H9 (cell line): Measurements from ENCODE around the gene HBG2. TPM values are rescaled to one million over a fixed set of nuclear protein-coding genes. Genes with fewer than 3 reads are reported as not detected.

Experiments
- DNase-seq: peaks from one replicate; pipeline ENCODE4 v3.0.0-alpha.2; 2017
- H2AFZ ChIP-seq: one replicate; pipeline ENCODE4 v1.6.1; 2013; ENCODE audit warnings: mild to moderate bottlenecking, low read length, control low read depth, moderate library complexity
- H2AK5ac ChIP-seq: 2 replicates; pipeline ENCODE4 v1.6.1; 2013; ENCODE audit warnings: low read length, control low read depth, mixed read lengths; ENCODE audit not compliant: insufficient read length
- H2BK120ac ChIP-seq: one replicate; pipeline ENCODE4 v1.6.1; 2013; ENCODE audit warnings: low read depth, mild to moderate bottlenecking, low read length, control low read depth, inconsistent platforms; ENCODE audit not compliant: poor library complexity, severe bottlenecking
- H2BK12ac ChIP-seq: 2 replicates; pipeline ENCODE4 v1.6.1; 2013; ENCODE audit warnings: low read length, control low read depth, mixed read lengths, low read depth; ENCODE audit not compliant: insufficient read length
- H2BK15ac ChIP-seq: 2 replicates; pipeline ENCODE4 v1.6.1; 2013; ENCODE audit warnings: low read depth, low read length, control low read depth
- H2BK20ac ChIP-seq: one replicate; pipeline ENCODE4 v1.6.1; 2013; ENCODE audit warnings: low read depth, mild to moderate bottlenecking, low read length, control low read depth, inconsistent platforms; ENCODE audit not compliant: poor library complexity, severe bottlenecking
- H2BK5ac ChIP-seq: 2 replicates; pipeline ENCODE4 v1.6.1; 2013; ENCODE audit warnings: low read length, control low read depth, mixed read lengths; ENCODE audit not compliant: insufficient read length
- H3K14ac ChIP-seq: 2 replicates; pipeline ENCODE4 v1.6.1; 2013; ENCODE audit warnings: low read length, control low read depth; ENCODE audit not compliant: insufficient read depth
- H3K18ac ChIP-seq: 2 replicates; pipeline ENCODE4 v1.6.1; 2013; ENCODE audit warnings: low read depth, mild to moderate bottlenecking, mixed read lengths, low read length, control low read depth; ENCODE audit not compliant: insufficient read length
- H3K23ac ChIP-seq: 2 replicates; pipeline ENCODE4 v1.6.1; 2013; ENCODE audit warnings: low read length, control low read depth, mixed read lengths, low read depth; ENCODE audit not compliant: insufficient read length
- H3K23me2 ChIP-seq: 2 replicates; pipeline ENCODE4 v1.6.1; 2013; ENCODE audit warnings: low read depth, mild to moderate bottlenecking, mixed read lengths, low read length, control low read depth; ENCODE audit not compliant: insufficient read length, poor library complexity, severe bottlenecking
- H3K27ac ChIP-seq: 2 replicates; pipeline ENCODE4 v1.5.1; 2013; ENCODE audit warnings: low read length, control low read depth, mixed read lengths, low read depth; ENCODE audit not compliant: insufficient read length
- H3K27me3 ChIP-seq: 2 replicates; pipeline ENCODE4 v1.6.1; 2013; ENCODE audit warnings: low read length, control low read depth, inconsistent platforms; ENCODE audit not compliant: insufficient read depth
- H3K4ac ChIP-seq: 2 replicates; pipeline ENCODE4 v1.6.1; 2013; ENCODE audit warnings: low read depth, mild to moderate bottlenecking, control low read depth, inconsistent platforms, low read length, moderate library complexity
- H3K4me1 ChIP-seq: 2 replicates; pipeline ENCODE4 v1.6.1; 2013; ENCODE audit warnings: low read length, control low read depth, inconsistent platforms; ENCODE audit not compliant: insufficient read depth
- H3K4me2 ChIP-seq: 2 replicates; pipeline ENCODE4 v1.6.1; 2013; ENCODE audit warnings: low read length, control low read depth, mixed read lengths; ENCODE audit not compliant: insufficient read length, insufficient read depth
- H3K56ac ChIP-seq: 2 replicates; pipeline ENCODE4 v1.6.1; 2013; ENCODE audit warnings: low read depth, mild to moderate bottlenecking, mixed read lengths, low read length, control low read depth; ENCODE audit not compliant: insufficient read length
- H3K79me1 ChIP-seq: 2 replicates; pipeline ENCODE4 v1.6.1; 2013; ENCODE audit warnings: low read depth, mild to moderate bottlenecking, moderate library complexity, low read length, control low read depth, inconsistent platforms; ENCODE audit not compliant: insufficient read depth, poor library complexity, severe bottlenecking
- H3K79me2 ChIP-seq: 2 replicates; pipeline ENCODE4 v1.6.1; 2013; ENCODE audit warnings: low read length, control low read depth, inconsistent platforms; ENCODE audit not compliant: insufficient read depth
- H3K9ac ChIP-seq: 2 replicates; pipeline ENCODE4 v1.6.1; 2013; ENCODE audit warnings: low read length, control low read depth, mixed read lengths; ENCODE audit not compliant: insufficient read length; ENCODE audit errors: extremely low read depth
- H3K9me3 ChIP-seq: one replicate; pipeline ENCODE4 v1.6.1; 2013; ENCODE audit warnings: low read depth, low read length, inconsistent platforms; ENCODE audit not compliant: control insufficient read depth
- H3T11ph ChIP-seq: one replicate; pipeline ENCODE4 v1.6.1; 2013; ENCODE audit warnings: mild to moderate bottlenecking, low read length, control low read depth, inconsistent platforms
- H4K20me1 ChIP-seq: one replicate; pipeline ENCODE4 v1.6.1; 2013; ENCODE audit not compliant: control insufficient read depth, insufficient read length, insufficient read depth
- H4K5ac ChIP-seq: 2 replicates; pipeline ENCODE4 v1.6.1; 2013; ENCODE audit warnings: low read depth, mild to moderate bottlenecking, mixed read lengths, low read length, control low read depth; ENCODE audit not compliant: insufficient read length
- H4K8ac ChIP-seq: replicated peaks from 2 replicates; pipeline ENCODE4 v1.6.1; 2013; ENCODE audit warnings: low read length, control low read depth, mixed read lengths, low read depth; ENCODE audit not compliant: insufficient read length
- H4K91ac ChIP-seq: 2 replicates; pipeline ENCODE4 v1.6.1; 2013; ENCODE audit warnings: low read depth, mild to moderate bottlenecking, moderate library complexity, mixed read lengths, low read length, control low read depth; ENCODE audit not compliant: insufficient read length
- H3K27ac Mint-ChIP-seq, 3 experiments: 2 replicates in 2 of 3; 3 replicates in 1 of 3; pipeline ENCODE4 v1.8.0; 2020 to 2021; ENCODE audit warnings: mixed read lengths in 3 of 3, mild to moderate bottlenecking in 1 of 3, moderate library complexity in 1 of 3
- H3K27me3 Mint-ChIP-seq: 2 replicates; pipeline ENCODE4 v1.8.0; 2021; ENCODE audit warnings: low read depth, mild to moderate bottlenecking, moderate library complexity, mixed read lengths
- H3K36me3 Mint-ChIP-seq, 3 experiments: 2 replicates in 2 of 3; 3 replicates in 1 of 3; pipeline ENCODE4 v1.8.0; 2020 to 2021; ENCODE audit warnings: low read depth in 3 of 3, mixed read lengths in 3 of 3; ENCODE audit not compliant: insufficient read depth in 1 of 3
- H3K4me1 Mint-ChIP-seq, 2 experiments: 2 replicates each; pipeline ENCODE4 v1.8.0; 2020; ENCODE audit warnings: mixed read lengths in 2 of 2
- H3K4me3 Mint-ChIP-seq, 2 experiments: 2 replicates in 1 of 2; 3 replicates in 1 of 2; pipeline ENCODE4 v1.8.0; 2020 to 2021; ENCODE audit warnings: mild to moderate bottlenecking in 2 of 2, mixed read lengths in 2 of 2, moderate library complexity in 1 of 2
- H3K9me3 Mint-ChIP-seq, 2 experiments: 2 replicates in 1 of 2; 3 replicates in 1 of 2; pipeline ENCODE4 v1.8.0; 2020; ENCODE audit warnings: mild to moderate bottlenecking in 2 of 2, mixed read lengths in 2 of 2, moderate library complexity in 1 of 2
- CTCF ChIP-seq: fragments of 200-600 bp; sonication (generic); conservative IDR thresholded peaks from 3 replicates; pipeline ENCODE4 v1.8.0; 2021; ENCODE audit warnings: antibody characterized with exemption, mild to moderate bottlenecking
- WGBS: extraction: QIAGEN DNeasy Blood & Tissue Kit; methylation state at CpG from one replicate; pipeline ENCODE4 v1.1.7; 2013; ENCODE audit warnings: missing lambda C conversion rate, low lambda C conversion rate, mixed read lengths; ENCODE audit not compliant: insufficient read length; ENCODE audit errors: extremely low coverage; 5-methylcytosine and 5-hydroxymethylcytosine counted together
- total RNA-seq: library from RNA; stranded (reverse); gene quantifications from 2 replicates; pipeline ENCODE4 v1.2.1, GENCODE V29; 2021

Gene HBG2
- total RNA-seq, 1 experiment from 2014 or later = not detected

- Histone ChIP-seq H3K4ac (no peak overlapping the region), H3K18ac (no peak overlapping the region), H4K8ac (no peak overlapping the region), H2BK12ac (no peak overlapping the region), H3K23ac (no peak overlapping the region), H2AFZ (no peak overlapping the region), H3K4me1 (no peaks in the 10 kb centered on the region), H3K79me2 (no peaks in the 10 kb centered on the region), H3K27ac (no peak overlapping the region), H4K5ac (no peak overlapping the region), H3K4me2 (no peak overlapping the region), H2BK15ac (no peak overlapping the region), H4K91ac (no peak overlapping the region), H3T11ph (no peak overlapping the region), H3K9me3 (no peaks in the 10 kb centered on the region), H3K27me3 (no peaks in the 10 kb centered on the region), H2BK20ac (no peak overlapping the region), H4K20me1 (no peaks in the 10 kb centered on the region), H3K56ac (no peak overlapping the region), H2BK5ac (no peak overlapping the region), H3K23me2 (no peaks in the 10 kb centered on the region), H3K9ac (no peak overlapping the region), H2BK120ac (no peak overlapping the region), H3K79me1 (no peaks in the 10 kb centered on the region), H2AK5ac (no peak overlapping the region), H3K14ac (no peak overlapping the region)
- no peak overlapping the region for H3K4me3 Mint-ChIP-seq
- H3K27me3 Mint-ChIP-seq = no peaks in the 10 kb centered on the region; the same call in 1 of the 2 replicates
- H3K36me3 Mint-ChIP-seq = no peaks in the 10 kb centered on the region; a peak in 1 of 7 replicates
- H3K27ac Mint-ChIP-seq = no peak overlapping the region
- no CpG with 5 or more reads among the region's 3 CpGs for WGBS
- no peaks in the 10 kb centered on the region for H3K9me3 Mint-ChIP-seq
- TF ChIP-seq CTCF = no peak
- H3K4me1 Mint-ChIP-seq = peaks cover 4 to 7% of the 10 kb centered on the region in 2 experiments
- DNase-seq = no peak
Measured at GRCh38 chr11:5283086-5283485, 28.5 kb upstream of the HBG2 start.
